SIG-M5 (cell line): ENCODE results near the gene ART4.

Experiments used
- DNase-seq: peaks from one replicate; lab custom pipeline; 2025; lab: John Stamatoyannopoulos, UW

Gene ART4, protein sequence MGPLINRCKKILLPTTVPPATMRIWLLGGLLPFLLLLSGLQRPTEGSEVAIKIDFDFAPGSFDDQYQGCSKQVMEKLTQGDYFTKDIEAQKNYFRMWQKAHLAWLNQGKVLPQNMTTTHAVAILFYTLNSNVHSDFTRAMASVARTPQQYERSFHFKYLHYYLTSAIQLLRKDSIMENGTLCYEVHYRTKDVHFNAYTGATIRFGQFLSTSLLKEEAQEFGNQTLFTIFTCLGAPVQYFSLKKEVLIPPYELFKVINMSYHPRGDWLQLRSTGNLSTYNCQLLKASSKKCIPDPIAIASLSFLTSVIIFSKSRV

DNA sequence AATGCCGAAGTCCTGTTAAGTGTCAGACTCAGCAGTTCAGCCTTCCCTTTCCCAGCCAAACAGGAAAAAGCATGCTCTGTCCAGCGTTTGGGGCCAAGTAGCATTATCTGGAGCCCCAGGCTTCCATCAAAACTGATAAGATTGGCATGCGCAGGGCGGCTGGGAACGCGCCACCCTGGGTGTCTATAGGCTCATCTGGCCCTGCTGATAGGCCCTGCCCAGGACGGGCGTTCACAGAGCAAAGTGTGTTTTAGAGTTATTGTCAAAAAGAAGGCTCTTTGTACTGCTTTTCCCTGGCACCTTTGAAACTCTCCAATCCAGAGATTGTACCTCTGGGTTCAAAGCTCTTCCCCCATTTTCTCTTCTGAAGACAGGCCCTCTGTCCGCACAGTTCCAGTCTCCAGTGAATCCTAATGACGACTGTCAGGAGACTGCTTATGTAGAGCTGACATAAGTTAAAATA is at the start of gene ART4:
Gene ART4 (minus strand): TSS at position 102 of the 463 bp plus-strand sequence. CDS start 413 bp downstream, outside the sequence.
- DNase-seq: no peak

DNA sequence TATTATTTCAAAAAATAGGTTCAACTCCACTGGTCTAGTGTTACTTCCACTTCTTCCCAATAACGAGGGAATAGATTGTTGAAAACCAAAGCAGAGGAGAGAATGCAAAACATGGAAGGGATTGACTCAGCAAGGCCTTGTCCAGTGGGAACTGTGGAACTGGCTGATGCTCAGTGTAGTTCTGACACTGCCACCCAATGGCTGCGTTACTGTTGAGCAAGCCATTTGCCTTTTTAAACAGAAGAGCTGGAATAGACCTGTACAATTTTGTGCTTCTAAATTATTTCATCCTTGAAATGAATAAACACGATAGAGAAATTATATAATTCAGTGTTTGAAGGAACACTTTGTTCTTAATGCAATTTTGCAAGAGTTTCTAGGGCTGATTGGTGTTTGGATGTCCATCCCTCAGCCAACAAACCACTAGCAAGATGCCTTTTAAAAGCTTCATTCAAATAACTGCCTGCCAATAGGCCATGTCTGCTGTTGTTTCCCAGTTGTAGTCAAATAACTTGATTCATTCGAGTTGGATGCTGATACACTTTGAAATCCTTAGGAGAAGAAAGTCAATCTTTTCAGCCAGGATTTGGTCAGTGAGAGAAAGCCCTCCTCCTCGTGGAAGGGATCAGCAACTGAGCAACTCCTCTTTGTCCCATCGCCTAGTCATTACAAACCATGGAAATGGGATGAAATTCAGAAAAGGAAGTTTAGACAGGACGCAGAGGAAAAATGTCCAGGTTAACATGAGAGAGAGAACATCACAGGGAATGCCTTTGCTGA is 49.6 kb upstream of the ART4 start:
- DNase-seq: no peak

DNA sequence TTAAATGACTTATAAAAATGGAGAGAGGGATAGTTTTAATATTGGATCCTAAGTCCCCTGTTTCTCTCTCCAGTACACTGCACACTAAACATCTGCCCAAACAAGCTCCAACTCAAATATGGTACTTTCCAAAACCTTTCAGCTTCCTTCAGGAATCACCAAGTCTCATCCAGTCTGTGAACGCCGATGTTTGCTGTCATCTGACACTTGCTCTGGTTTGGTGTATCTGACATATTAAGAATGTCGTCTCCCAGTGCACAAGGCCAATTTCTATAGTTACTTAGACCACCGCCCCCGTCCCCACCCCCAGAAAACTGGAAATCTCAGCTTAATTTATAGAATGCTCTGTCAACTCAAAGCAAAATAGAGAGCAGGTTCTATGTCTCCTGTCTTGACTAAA is 47.4 kb upstream of the ART4 start:
- DNase-seq: no peak

DNA sequence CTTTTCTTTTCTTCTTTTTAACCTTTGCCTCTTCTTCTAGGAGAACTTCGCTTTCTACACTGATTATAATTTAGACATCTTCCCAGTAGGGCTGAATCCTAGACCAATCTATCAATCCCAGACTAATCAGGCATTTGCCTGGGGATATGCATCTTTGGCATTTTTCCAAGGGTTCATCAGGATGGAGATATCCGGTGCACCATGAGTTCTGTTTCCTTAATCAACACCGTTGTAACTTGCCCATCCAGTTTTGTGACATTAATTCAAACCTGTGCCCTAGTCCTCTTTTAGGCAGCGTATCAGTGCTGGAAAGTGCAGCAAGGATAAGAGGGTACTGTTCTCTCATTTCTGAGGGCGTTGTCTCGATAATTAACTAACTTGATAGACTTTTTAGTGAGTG is 42.9 kb upstream of the ART4 start:
- DNase-seq: no peak

DNA sequence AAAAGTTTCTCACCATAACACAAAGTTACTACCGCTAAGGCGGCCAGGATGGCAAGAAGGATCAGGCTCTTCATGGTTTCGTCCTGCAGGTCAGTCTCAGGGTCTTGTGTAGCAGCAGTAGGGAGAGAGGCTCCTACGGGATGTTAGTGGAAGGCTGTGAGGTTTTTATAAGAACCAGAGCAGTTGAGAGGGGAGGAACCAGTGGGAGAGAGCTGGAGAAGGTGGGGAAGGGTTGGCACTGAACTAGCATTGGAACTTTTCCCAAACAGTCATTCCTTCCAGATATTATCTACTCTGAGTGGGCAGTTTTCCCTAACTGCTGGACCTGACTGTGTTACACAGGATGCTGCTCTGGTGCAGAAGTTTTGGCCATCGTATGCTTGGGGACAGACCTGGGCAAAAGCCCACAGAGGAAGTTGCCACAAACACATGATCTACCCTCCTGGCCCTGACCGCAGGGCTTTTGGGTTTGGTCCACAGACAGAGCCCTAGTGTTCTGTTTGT is 42.4 kb upstream of the ART4 start, which contains the start of gene MGP:
Gene MGP (minus strand): TSS at position 137 of the 504 bp plus-strand sequence. CDS start 63 bp downstream, at position 74.
- no peak for DNase-seq

DNA sequence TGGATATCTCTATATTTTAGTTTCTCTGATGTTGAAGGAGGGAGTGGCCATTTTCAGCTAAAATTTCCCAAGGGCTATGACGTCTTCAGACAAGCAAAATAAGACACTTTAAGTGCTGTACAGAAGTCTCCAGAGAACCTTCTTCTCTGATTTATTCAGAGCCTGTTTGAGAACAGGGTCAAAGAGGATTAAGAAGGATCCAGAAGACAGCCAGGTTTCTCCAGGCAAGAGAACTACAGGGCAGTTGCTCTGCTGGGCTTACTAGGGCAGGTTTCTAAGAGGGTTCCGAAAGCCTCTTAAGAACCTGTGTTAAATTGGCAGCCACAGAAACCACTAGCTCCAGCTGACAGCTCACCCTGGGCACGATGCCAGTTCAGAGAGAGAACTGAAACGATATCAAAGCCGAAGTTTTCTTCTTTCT is 41.1 kb upstream of the ART4 start:
- DNase-seq: no peak

DNA sequence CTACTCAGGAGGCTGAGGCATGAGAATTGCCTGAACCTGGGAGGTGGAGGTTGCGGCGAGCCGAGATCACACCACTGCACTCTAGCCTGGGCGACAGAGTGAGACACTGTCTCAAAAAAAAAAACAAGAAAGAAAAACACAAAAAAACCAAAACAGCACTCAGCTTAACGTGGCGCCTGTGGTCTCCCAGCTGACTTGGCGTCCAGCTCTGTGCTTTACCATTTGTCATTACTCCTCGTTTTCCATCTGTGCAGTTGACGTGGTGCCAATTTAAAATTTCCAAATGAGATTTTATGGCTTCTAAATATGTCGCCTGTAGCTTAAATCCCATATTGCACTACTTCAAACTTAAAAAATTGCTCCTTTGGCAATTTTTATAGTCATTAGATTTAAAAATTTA is 40.4 kb upstream of the ART4 start:
- DNase-seq: no peak

DNA sequence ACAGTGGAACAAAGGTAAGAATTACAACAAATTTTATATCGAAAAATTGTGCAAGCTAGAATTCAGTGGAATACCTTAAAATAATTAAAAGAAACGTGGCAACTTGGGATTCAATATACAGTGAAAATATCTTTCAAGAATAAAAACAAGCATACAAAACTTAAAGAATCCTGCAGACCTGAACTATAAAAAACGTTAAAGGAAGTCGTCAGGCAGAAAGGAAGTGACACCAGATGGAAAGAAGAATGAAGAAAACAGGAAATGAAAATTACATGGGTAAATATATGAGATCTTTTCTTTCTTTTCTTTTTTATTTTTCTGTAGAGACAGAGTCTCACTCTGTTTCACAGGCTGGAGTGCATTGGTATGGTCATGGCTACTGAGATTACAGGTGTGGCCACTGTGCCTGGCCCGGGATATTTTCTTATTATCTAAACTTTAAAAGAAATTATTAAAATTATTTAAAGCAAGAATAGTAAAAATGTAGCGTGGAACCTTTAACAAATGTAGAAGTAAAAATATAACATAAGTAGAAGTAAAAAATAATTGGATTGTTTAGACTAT is 37.6 kb upstream of the ART4 start:
- DNase-seq: no peak

DNA sequence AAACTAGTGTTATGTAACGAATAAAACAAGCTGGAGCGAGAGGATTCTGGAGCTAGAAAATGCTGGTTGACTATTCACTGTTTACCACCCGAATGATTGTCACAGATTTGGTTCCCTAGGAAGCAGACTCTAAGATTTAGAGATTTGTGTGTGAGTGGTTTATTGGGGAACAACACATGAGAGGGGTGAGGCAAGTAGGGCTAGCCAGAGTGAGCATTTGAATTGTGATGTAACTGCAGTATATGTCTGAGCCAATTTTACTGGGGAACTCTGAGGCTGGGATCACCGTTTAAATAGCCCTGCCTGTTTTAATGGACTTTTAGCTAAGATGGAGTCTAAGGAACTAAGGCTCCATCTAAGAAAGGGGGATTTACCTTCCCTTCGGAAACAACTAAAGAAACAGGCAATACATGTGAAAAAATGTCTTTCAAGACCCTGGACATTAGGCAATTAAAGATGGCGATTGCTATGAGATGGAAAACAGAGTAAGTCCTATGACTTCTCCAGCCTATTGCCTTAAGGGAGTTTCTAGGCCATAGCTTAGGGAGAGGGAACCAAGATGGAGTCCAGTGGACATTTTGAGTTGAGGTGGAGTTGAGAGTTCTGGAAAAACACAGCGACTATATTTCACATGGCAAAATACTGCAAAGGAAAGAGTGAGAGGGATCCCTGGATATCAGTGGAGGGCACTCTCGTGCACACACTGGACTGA is 36.1 kb upstream of the ART4 start:
- DNase-seq: no peak

DNA sequence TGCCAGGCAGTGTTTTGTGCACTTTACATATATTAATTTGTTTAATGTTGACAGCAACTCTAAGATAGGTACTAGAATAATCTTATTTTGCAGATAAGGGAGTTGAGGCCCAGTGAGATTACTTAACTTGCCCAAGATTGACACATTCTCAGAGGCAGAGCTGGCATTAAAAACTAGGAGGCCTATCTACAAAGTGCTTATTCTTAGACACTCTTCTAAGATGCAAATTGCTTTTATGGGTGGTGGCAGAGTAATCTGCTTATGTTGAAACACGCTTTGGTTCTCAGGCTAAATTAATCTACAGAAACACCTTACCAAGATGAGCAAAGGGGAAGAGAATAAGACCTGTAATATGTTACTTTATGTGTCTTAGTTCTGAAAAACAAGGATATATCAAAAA is 35.2 kb upstream of the ART4 start:
- DNase-seq: no peak

DNA sequence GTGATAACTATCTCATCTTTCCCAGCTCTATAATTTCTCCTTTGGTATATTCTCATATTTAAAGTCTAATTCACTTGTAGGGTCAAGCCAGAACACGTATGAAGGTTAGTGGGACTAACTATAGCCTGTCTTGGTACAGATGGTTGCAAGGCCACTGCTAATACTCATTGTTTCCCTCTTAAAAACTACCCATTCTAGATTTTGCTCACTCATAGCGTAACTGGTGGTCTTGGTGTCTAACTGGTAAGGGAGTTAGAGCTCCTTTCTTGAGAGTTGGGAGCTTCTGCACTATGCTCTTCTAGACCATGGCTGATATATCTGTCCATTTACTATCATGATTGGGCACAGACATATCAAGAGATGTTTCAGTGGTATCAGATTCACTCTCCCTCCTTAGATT is 33.5 kb upstream of the ART4 start:
- no peak for DNase-seq

DNA sequence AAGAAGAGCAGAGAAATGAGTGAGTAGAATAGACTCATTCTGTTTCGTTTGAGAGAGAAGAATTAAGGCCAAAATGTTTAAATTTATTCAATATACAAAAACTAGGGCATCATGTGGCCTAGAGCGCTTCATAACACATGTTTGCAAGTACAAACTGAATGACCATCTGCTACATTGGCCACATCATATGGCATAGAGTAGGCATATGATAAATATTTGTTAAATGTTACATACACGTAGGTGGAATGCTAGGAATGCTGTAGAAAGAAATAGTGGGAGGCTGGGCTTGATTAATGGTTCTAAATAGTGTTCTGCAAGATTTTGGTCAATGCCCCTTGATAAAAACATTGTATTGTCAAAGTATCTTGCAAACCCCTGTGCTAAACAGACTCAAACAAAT is 31.6 kb upstream of the ART4 start:
- no peak for DNase-seq

DNA sequence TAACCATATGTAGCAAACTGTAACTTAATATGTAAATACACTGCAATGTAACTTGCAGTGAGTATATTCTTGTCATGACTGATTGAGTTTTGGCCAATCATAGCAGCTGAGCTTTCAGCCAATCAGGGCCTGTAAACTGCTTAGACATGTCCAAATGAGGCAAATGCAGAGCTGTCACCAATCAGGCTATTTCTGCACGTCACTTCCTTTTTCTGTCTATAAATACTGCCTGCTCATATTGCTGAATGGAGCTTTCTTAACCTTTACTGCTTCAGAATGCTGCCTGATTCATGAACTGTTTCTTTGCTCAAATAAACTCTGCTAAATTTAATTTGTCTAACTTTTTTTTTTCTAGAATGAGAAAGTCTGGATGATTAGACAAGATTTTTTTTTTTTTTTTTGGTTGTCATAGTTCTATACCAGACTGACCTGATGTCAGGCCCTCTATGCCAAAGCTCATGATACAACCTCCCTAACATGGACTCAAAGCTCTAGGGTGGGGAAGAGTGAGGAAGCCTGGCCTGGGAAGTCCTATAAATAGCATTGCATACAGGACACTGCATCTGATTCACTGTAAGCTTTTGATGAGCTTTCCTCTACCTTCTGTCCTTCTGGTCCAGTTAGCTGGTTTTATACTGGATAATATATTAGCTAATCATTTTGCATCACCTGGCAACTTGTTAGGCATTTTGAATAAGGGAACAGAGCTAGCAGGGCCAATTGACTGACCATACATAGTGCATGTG is 30.3 kb upstream of the ART4 start:
- DNase-seq: no peak

DNA sequence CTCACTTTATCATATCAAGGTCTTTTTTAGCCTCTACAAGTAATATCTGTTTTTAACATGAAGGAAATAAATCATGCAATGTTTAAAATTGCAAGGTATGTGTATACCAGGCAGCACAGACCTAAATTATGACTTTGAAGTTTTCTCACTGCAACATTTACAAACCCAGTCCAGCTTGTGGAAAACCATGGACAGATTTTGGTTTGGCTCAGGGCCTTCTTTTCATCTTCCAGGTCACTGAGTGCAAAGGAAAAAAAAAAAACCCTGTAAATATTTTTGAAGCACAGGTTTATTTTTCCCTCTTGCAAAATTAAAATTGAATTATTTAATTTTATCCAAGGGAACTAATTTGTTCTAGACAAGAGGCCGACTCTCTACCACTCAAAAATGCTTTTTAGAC is 28.6 kb upstream of the ART4 start:
- DNase-seq: no peak

DNA sequence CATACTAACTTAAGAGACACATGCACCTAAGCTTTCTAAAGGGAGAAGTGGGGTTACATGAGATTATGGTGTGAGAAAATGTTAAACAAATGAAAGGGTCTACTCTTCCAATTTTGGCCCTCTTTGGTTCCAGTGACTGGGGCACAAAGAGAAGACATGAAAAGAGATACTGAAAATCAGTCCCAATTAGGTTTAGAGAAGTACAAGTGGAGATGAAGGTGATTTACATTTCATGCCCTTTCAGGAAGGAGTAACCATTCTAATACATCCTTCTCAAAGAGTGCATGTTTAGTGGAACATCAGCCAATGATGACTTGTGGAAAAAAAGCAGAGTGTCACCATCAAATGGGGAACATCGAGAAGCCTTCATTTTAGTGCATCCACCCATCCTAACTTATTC is 27.9 kb upstream of the ART4 start:
- DNase-seq: no peak

DNA sequence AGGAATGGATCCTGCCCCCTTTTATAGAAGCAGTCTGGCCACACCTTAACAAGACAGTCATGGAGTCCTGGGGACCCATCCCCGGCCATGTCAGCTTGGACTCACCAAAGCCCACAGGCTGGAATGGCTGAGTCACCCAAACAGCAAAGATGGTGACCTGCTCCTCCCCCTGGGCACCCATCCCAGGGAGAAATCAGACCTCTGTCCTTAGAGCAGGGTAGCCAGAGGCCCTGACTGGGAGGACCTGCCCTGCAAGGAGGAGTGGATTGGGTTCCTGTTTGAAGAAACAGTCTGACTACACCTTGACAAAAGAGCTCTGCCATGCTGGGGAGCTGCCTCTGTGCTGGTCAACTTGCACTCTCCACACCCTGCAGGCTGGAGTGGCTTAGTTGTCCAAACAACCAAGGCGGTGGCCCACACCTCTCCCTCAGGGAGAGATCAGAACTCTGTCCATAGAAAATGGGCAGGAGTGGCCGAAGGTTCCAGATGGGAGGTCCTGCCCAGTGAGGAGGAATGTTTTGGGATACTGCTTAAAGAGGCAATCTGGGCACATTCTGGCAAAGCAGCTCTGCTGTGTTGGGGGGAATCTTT is 25.7 kb upstream of the ART4 start:
- no peak for DNase-seq

DNA sequence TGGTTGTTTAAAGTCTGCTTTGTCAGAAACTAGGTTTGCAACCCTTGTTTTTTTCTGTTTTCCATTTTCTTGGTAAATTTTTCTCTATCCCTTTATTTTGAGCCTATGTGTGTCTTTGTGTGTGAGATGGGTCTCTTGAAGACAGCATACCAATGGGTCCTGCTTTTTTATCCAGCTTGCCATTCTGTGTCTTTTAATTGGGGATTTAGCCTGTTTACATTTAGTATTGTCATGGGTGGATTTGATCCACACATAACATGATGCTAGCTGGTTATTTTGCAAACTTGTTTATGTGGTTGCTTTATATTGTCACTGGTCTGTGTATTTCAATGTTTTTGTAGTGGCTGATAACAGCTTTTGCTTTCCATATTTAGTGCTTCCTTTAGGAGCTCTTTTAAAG is 17.2 kb upstream of the ART4 start:
- DNase-seq: no peak

DNA sequence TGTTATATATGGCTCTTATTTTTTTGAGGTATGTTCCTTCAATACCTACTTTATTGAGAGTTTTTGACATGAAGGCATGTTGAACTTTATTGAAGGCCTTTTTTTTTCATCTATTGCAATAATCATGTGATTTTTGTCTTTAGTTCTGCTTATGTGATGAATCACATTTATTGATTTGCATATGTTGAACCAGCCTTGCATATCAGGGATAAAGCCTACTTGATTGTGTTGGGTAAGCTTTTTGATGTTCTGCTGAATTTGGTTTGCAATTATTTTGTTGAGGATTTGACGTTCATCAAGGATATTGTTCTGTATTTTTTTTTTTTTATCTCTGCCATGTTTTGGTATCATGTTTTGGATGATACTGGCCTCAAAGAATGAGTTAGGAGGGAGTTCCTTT is 15.2 kb upstream of the ART4 start:
- no peak for DNase-seq

DNA sequence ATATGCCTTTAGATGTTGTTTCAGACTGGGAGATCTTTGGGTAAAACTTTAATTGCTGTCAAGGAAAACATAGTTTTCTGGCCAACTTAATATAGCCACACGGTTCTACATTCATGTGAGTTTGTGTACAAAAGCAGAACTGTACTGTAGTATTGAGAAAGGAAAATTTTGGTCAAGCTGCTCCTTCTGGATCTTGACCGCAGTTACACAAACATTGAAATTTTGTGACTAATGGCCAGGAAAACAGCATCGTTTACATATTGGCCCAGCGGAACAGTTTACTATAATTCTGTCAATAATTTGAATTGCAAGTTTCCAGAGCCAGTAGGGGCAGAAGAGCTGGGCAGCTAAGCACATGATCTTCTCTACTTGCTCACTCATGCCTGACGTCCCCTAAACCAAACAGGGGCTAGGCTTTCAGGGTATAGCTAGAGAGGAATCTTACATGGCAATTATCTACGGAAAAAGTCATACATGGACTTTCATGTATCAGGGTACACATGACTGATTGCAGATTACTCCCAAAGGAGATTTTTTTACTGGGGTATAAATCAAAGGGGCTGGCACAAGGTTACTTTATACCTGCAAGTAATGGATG is 11.4 kb upstream of the ART4 start:
- no peak for DNase-seq

DNA sequence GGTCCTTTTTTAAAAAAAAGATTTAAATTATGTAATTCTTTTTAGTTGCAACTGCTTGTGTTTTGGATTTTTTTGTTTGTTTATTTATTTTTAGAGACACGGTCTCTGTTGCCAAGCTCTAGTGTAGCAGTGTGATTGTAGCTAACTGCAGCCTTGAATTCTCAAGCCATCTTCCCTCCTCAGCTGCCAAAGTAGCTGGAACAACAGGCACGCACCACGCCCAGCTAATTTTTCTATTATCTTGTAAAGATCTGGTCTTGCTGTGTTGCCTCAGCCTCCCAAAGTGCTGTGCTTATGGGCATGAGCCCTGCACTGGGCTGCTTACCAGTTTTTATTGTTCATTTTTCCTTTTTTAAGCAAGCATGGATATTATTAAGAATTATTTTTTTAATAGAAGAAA is 10.6 kb upstream of the ART4 start:
- no peak for DNase-seq

DNA sequence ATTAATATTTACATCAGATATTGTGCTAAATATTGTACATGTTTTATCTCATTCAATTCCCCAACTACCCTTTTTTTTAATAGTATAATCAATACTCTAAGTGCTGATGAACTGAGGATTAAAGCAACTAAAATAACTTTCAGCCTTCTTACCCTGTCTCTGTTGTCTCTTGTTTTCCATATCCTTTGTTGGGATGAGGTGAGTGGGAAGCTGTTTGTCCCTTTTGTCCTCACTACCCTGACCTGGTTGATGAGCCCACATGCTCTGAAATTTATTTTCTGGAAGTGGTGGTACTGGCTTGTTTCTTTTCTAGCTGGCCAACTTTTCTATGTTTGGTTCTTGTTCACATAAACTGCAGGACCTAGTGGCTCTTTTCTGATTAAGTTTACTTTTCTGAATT is 9.6 kb upstream of the ART4 start:
- DNase-seq: no peak
